Motor neuron (in vitro differentiated cells): ENCODE data around the gene RNGTT. TPM values are rescaled to one million over a fixed set of nuclear protein-coding genes. Genes with fewer than 3 reads are reported as not detected.

Experiments used
- ATAC-seq, 8 experiments: fragments of 200-7000 bp; cut with Tn5 transposase; replicated peaks in 6 of 8; 2 replicates each; pipeline ENCODE4 v1.8.0; 2021; ENCODE audit warnings: mild to moderate bottlenecking in 8 of 8, moderate library complexity in 8 of 8
- H3K27ac ChIP-seq, 2 donors: fragments of 250-450 bp; sonication (Bioruptor Pico); 2 replicates each; pipeline ENCODE4 v1.9.0; 2021; ENCODE audit warnings: antibody characterized with exemption in 2 of 2, mild to moderate bottlenecking in 2 of 2, moderate library complexity in 1 of 2
- H3K4me1 ChIP-seq, 2 donors: fragments of 250-450 bp; sonication (Bioruptor Pico); replicated peaks in 1 of 2; 2 replicates each; pipeline ENCODE4 v1.6.1; 2021; ENCODE audit warnings: antibody characterized with exemption in 2 of 2, mild to moderate bottlenecking in 2 of 2, moderate library complexity in 1 of 2
- H3K4me3 ChIP-seq, 5 donors: fragments of 250-450 bp; sonication (Bioruptor Pico); 2 replicates each; pipeline ENCODE4 v1.9.0; 2021; ENCODE audit warnings: antibody characterized with exemption in 5 of 5, mild to moderate bottlenecking in 5 of 5, moderate library complexity in 4 of 5
- WGBS, 10 experiments: fragments of 450-650 bp; shearing (Covaris generic); methylation state at CpG; one replicate each; pipeline ENCODE4 v1.0.0; 2022; 5-methylcytosine and 5-hydroxymethylcytosine counted together
- in situ Hi-C, 9 experiments: fragments of 400-800 bp; cut with MboI; loops; one replicate each; pipeline ENCODE4 v1.15.0; 2021; ENCODE audit warnings: low sequenced_read_pairs in 9 of 9, low pct_unique_long_range_greater_than_20kb in 2 of 9; ENCODE audit not compliant: unreplicated experiment in 9 of 9
- total RNA-seq, 8 experiments: library from RNA; unstranded; fragments of 300-600 nt; gene quantifications; 2 replicates each; pipeline versions ENCODE4 v1.2.3 to v1.2.4, GENCODE V29; 2022

RNGTT gene
- total RNA-seq, 8 experiments from 2014 or later: 11.7 to 24.0 (median 18.4) TPM

DNA sequence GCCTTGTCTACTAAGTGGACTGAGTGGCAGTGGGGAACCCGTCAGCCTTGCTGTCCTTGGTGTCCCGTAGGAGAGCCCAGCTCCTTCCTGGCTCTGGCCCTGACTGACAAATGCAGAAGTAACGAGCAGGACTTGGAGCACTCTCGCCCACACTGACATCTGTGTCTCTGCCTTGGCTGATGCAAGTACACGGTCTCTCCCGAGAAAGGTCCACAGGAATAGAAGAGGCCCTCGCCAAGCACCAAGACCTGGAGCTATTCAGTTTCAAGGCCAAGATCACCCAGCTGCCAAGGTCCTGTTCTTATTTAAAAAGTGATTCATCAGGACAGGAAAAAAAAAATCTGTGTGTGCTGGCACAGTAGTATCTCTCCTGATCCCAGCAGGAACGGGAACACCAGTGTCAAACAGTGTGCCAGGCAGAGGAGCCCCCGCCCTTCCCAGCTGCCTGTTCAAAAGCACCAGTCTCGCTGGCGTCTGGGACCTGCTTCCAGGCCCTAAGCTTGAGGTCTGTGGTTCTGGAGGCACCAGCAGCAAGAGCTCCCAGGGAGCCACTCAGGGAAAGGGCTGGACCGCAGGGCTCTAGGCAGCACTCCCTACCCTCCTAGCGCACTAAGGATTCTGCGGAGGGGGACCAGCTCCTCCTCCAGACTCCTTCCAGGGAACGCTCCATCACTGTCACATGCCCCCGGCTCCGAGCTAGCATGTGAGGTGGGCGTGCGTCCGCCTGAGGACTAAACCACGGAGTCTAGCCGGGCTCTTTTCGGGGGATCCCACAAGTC lies 376.9 kb downstream of the RNGTT start:
- no peak overlapping the region for H3K4me3 ChIP-seq
- peaks cover 0 to 12% of the 10 kb centered on the region in 2 donors for H3K4me1 ChIP-seq
- in situ Hi-C loops: no loop called here
- ATAC-seq: peak in 7 of 8 experiments; percentile 40 to 97 (median 60)
- no peak overlapping the region for H3K27ac ChIP-seq
- WGBS, 10 experiments: 0 to 95% (median 38%) methylated on average over 4 to 8 of the region's 23 CpGs; no CpG with 5 or more reads in 5 of the 10 experiments

DNA sequence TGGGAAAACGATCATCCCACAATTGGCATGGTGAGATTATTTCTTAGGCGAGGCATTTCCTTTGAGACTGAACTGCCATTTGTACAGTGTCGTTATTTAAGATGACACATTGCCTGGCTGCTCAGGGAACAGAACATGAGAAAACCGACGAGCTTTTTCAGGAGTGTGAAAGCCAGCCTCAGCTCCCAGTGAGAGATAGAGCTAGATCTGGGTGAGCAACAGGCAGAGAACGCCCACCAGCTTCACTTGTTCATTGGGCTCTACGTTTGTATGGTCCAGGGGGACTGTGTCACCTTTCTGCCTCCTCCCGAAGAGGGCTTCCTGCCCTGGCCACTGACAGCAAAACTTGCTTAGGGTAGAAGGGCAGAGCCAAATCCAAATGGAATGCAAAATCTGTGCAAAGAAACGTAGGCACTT lies 378.1 kb downstream of the RNGTT start:
- in situ Hi-C loops: no loop called here
- 0 to 100% (median 71%) methylated on average over 2 to 9 of the region's 9 CpGs; no CpG with 5 or more reads in 1 of the 10 experiments for WGBS, 10 experiments
- Histone ChIP-seq H3K4me3 (no peak overlapping the region), H3K4me1 (peaks cover 0 to 12% of the 10 kb centered on the region in 2 donors), H3K27ac (no peak overlapping the region)
- no peak for ATAC-seq

DNA sequence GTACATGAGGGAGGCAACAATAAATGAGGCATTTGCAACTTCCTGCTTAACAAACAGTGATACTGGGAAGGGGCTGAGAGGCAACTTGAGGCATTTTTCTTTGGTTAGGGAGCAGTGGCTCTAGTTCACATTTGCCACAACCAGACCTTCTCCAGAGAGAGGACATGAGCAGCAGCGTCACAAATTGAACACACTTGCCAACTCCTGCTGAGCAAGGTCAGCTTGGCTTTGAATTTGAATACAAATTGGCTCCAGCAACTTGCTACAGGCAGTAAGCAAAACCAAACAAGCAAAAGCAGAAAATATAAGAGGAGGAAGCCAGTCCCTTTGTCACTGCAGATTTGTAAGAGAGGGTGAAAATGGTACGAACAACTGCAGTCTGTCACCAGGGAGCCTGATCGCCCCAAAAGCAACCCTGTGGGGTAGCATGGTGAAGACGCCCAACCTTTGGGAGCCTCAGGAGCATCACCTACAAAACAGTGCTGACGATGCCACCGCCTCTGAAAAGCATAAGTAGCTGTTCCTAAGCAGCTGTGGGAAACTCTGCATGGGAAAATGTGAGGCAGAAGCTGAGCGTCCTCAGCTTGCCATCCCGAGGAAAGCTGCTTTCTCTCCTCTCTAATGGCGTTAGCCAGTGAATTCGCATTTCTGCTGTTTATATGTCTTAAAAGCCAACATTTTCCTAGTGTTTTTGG lies 378.7 kb downstream of the RNGTT start:
- no peak overlapping the region for H3K27ac ChIP-seq
- H3K4me3 ChIP-seq: no peak overlapping the region
- WGBS, 10 experiments: 27 to 89% (median 53%) methylated on average over 1 to 9 of the region's 10 CpGs; no CpG with 5 or more reads in 1 of the 10 experiments

GRCh38 chr6:88577461-88577860 lies 386.0 kb downstream of the RNGTT start:
- H3K4me1 ChIP-seq: peaks cover 13 to 15% of the 10 kb centered on the region in 2 donors
- WGBS, 10 experiments: 10 to 100% (median 63%) methylated on average over 1 to 2 of the region's 2 CpGs; no CpG with 5 or more reads in 1 of the 10 experiments
- in situ Hi-C loops: no loop called here

More for the DNA sequence above, 378.7 kb downstream of the RNGTT start:
- peaks cover 0 to 12% of the 10 kb centered on the region in 2 donors for H3K4me1 ChIP-seq
- no peak for ATAC-seq
- in situ Hi-C loops: no loop called here

GRCh38 chr6:88575536-88575935 lies 387.9 kb downstream of the RNGTT start:
- Histone ChIP-seq H3K4me3 (no peak overlapping the region), H3K27ac (no peak overlapping the region), H3K4me1 (peaks cover 13 to 15% of the 10 kb centered on the region in 2 donors)
- ATAC-seq: no peak
- 7 to 100% (median 86%) methylated on average over 1 to 4 of the region's 6 CpGs; no CpG with 5 or more reads in 2 of the 10 experiments for WGBS, 10 experiments
- in situ Hi-C loops: no loop called here

More at GRCh38 chr6:88577461-88577860, 386.0 kb downstream of the RNGTT start:
- Histone ChIP-seq H3K27ac (no peak overlapping the region), H3K4me3 (no peak overlapping the region)
- no peak for ATAC-seq

DNA sequence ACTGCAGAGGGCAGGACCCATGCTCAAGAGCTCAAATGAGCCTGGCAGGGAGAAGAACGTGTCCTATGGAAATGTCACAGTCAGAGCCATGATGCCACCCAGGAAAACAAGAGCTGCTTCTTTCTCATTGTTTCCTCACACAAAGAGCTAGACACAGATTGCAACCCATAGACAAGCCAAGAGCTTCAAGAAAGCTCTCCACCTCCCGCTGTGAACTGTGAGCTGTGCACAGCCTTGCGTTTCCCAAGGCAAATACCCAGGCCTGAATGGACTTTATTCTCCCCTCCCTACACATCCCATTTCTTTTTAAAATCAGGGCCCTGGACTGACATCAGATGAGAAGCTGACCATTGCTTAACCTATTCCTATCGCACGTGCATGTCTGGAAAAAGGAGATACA lies 388.8 kb downstream of the RNGTT start:
- H3K4me1 ChIP-seq: peaks cover 13 to 15% of the 10 kb centered on the region in 2 donors
- in situ Hi-C loops: no loop called here
- no peak overlapping the region for H3K4me3 ChIP-seq
- peak in 3 of 8 experiments; percentile 25 to 47 (median 33) for ATAC-seq
- 59 to 80% (median 67%) methylated on average over 1 to 3 of the region's 5 CpGs; no CpG with 5 or more reads in 3 of the 10 experiments for WGBS, 10 experiments
- no peak overlapping the region for H3K27ac ChIP-seq

- no peak overlapping the region for H3K27ac ChIP-seq
- no peak overlapping the region for H3K4me3 ChIP-seq
- WGBS, 10 experiments: 22 to 73% (median 33%) methylated on average over 1 to 6 of the region's 9 CpGs; no CpG with 5 or more reads in 3 of the 10 experiments
- peak in 5 of 8 experiments; percentile 52 to 84 (median 57) for ATAC-seq
- peaks cover 13 to 15% of the 10 kb centered on the region in 2 donors for H3K4me1 ChIP-seq
- in situ Hi-C loops: no loop called here
Measured at GRCh38 chr6:88574031-88574430, 389.4 kb downstream of the RNGTT start.

GRCh38 chr6:88573561-88573960 lies 389.9 kb downstream of the RNGTT start:
- in situ Hi-C loops: no loop called here
- H3K4me1 ChIP-seq: peaks cover 13 to 15% of the 10 kb centered on the region in 2 donors
- H3K4me3 ChIP-seq: no peak overlapping the region
- ATAC-seq: peak in 2 of 8 experiments; percentile 2 to 14
- 0 to 100% (median 60%) methylated on average over 1 to 2 of the region's 3 CpGs; no CpG with 5 or more reads in 6 of the 10 experiments for WGBS, 10 experiments
- H3K27ac ChIP-seq: no peak overlapping the region

GRCh38 chr6:88572449-88573139 lies 390.8 kb downstream of the RNGTT start:
- H3K4me3 ChIP-seq: no peak overlapping the region
- ATAC-seq: no peak
- 5 to 93% (median 39%) methylated on average over 1 to 3 of the region's 3 CpGs; no CpG with 5 or more reads in 4 of the 10 experiments for WGBS, 10 experiments

DNA sequence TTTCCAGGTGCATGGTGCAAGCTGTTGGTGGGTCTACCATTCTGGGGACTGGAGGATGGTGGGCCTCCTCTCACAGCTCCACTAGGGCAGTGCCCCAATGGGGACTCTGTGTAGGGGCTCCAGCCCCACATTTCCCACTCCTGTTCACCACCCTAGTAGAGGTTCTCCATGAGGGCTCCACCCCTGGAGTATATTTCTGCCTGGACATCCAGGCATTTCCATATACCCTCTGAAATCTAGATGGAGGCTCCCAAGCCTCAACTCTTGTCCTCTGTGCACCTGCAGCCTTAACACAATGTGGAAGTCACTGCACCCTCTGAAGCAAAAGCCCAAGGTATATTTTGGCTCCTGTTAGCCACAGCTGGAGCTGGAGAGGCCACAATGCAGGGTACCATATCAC lies 393.5 kb downstream of the RNGTT start:
- no peak overlapping the region for H3K27ac ChIP-seq
- peaks cover 13 to 14% of the 10 kb centered on the region in 2 donors for H3K4me1 ChIP-seq
- in situ Hi-C loops: no loop called here
- no peak for ATAC-seq
- no peak overlapping the region for H3K4me3 ChIP-seq

More at GRCh38 chr6:88572449-88573139, 390.8 kb downstream of the RNGTT start:
- H3K4me1 ChIP-seq: peaks cover 13 to 15% of the 10 kb centered on the region in 2 donors
- in situ Hi-C loops: no loop called here
- no peak overlapping the region for H3K27ac ChIP-seq

- WGBS, 10 experiments: 10 to 100% (median 81%) methylated on average over 1 to 2 of the region's 2 CpGs; no CpG with 5 or more reads in 2 of the 10 experiments
- Histone ChIP-seq H3K4me3 (no peak overlapping the region), H3K27ac (no peak overlapping the region), H3K4me1 (no peaks in the 10 kb centered on the region)
- in situ Hi-C loops: no loop called here
- ATAC-seq: no peak
Measured at GRCh38 chr6:88567696-88568095, 395.7 kb downstream of the RNGTT start.

DNA sequence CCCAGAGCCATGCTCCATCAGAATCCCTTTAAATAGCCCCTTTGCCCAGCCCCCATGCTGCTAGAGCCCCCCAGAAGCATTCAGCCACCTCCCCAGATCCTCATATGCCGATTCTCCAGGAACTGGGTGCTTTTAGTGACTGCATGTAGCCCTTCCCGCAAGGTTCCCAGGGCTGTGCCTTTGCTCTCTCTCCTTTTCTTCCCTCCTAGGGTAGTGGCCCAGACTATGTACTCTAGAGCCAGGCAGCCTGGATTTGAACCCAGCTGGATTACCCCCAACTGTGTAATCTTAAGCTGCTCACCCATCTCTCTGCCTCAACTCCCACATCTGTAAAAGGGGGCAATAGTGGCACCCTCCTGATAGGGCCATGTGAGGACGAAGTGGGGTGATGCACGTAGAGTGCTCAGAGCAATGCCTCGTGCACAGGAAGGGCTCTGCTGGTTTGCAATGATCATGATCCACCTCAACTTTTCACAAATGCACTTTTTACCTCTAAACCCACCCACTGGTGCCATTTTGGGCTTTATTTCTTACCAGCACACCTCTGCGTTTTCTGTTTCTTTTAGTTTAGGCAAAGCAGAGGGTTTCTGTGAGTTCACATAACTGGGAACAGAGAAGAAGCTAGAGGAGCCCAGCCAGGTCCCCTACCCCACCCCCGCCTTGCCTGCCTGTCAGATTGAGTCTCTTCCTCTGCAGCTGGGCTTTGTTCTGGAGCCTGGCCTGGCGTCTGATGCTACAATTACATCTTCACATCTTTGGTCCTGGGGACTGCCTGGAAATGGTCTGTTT lies 396.5 kb downstream of the RNGTT start:
- 54 to 100% (median 80%) methylated on average over 1 to 3 of the region's 8 CpGs; no CpG with 5 or more reads in 4 of the 10 experiments for WGBS, 10 experiments
- H3K4me3 ChIP-seq: no peak overlapping the region
- in situ Hi-C loops: no loop called here
- no peak for ATAC-seq
- no peaks in the 10 kb centered on the region for H3K4me1 ChIP-seq
- no peak overlapping the region for H3K27ac ChIP-seq
